Measurements from ENCODE around the gene COPS7A.

Gene COPS7A

DNA sequence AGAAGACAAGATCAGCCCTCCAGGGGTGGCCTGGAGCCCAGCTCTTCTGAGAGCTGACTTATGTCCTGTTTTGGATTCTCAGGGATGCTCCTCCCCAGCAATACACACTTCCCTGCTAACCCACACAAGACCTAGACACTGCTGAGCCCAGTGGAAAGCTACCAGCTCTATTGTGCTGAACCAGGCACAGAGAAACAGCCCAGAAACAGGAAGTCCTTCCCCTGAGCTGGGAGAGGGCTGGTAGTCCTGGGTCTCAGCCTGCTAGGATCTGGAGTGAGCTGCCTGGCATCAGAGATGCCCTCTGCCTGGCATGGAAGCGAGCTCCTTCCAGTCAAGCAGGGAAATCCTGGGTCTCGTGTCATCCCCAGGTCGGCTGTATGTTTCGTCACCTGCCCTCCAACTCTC, 47.2 kb downstream of the COPS7A start:
- no peak for DNase-seq

DNA sequence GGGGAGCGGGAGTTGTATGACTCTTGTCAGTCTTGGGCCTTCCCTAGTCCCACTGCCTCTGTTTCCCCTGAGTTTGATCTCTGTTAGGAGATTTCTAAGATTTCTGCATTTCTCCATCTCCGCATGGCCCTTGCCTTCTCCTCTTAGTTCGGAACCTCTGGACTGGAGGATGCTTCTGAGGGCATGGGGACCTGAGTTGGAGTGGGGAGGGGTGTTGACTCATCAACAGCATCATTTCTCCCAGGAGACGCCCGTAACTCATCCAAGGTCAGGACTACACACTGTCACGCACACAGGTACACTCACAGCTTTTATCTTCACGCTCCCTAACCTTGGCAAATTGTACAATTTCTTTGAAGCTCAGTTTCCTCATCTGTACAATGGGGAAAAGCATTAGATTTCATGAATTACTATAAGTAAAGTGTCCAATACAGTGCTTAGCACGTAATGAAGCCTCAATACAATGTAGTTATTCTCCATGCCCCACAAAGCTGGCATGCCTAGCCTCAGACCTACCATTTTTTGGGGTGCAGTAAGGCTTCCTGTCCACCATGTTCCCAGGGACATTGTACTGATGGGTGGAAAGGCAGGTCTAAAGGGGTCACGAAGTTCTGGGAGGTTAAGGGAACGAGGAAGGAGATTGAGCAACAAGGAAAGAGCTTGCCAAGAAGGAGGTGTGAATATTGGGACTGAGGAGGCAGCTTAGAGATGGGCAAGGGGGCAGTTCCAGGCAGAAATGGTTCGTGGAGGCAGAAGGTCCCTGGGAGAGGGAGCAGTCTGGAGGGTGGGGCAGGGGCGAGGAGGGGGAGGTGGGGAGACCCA, 47.9 kb downstream of the COPS7A start:
- DNase-seq, result no peak

DNA sequence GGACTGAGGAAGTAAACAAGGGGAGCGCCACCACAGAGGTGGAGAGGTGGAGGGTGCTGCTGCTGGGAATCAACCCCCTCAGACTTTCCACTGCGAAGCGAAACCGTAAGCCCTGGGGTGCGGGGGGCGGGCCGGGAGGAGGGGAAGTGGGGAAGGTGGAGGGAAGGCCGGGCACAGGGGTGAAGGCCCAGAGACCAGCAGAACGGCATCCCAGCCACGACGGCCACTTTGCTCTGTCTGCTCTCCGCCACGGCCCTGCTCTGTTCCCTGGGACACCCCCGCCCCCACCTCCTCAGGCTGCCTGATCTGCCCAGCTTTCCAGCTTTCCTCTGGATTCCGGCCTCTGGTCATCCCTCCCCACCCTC, 48.5 kb downstream of the COPS7A start, which contains the start of gene LAG3:
TSS of gene LAG3 (plus strand) at position 190 of the 365 bp plus-strand sequence. CDS start 333 bp downstream, outside the sequence.
- no peak for DNase-seq

DNA sequence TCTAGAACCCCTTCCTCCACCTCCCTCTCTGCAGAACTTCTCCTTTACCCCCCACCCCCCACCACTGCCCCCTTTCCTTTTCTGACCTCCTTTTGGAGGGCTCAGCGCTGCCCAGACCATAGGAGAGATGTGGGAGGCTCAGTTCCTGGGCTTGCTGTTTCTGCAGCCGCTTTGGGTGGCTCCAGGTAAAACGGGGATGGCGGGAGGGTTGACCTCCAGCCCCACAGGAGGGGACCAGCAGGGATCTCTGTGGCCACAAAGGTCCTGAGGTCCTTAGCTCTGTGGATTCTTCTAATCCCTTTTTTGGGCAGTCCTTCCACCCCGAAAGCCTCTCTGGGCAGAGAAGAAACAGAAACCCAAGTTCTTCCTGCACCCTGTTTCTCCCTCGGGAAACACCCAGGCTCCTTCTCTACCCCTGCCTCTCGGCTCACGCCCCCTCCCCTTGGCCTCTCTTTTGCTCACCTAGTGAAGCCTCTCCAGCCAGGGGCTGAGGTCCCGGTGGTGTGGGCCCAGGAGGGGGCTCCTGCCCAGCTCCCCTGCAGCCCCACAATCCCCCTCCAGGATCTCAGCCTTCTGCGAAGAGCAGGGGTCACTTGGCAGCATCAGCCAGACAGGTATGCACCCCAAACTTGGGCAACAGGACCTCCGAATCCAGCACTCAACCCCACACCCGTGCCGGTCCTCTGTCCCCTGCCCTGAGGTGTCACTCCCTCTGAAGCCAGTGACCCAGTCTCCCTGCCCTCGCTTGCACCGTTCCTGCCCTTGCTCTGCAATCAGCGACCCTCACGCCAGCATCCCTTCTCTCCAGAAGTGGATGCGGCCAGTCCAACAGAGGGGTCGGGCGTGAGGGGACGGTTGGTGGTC, 49.1 kb downstream of the COPS7A start:
- no peak for DNase-seq

- DNase-seq, result no peak
These were observed 49.9 kb downstream of the COPS7A start for GRCh38 chr12:6773590-6774351.

DNA sequence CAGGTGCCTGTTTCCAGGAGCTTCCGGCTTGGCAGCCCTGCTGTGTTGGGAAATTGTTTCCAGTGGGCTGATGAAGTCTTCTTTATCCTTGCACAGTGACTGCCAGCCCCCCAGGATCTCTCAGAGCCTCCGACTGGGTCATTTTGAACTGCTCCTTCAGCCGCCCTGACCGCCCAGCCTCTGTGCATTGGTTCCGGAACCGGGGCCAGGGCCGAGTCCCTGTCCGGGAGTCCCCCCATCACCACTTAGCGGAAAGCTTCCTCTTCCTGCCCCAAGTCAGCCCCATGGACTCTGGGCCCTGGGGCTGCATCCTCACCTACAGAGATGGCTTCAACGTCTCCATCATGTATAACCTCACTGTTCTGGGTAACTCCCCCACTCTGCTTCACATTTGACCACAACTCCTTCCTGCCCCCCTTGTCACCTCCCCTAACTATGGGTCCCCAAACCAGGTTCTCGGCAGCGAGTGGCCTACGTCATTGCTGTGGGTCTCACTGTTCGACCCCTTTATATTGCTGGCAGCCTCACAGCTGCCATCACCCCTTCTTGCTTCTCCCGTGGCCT, 50.7 kb downstream of the COPS7A start:
- DNase-seq, result no peak

DNA sequence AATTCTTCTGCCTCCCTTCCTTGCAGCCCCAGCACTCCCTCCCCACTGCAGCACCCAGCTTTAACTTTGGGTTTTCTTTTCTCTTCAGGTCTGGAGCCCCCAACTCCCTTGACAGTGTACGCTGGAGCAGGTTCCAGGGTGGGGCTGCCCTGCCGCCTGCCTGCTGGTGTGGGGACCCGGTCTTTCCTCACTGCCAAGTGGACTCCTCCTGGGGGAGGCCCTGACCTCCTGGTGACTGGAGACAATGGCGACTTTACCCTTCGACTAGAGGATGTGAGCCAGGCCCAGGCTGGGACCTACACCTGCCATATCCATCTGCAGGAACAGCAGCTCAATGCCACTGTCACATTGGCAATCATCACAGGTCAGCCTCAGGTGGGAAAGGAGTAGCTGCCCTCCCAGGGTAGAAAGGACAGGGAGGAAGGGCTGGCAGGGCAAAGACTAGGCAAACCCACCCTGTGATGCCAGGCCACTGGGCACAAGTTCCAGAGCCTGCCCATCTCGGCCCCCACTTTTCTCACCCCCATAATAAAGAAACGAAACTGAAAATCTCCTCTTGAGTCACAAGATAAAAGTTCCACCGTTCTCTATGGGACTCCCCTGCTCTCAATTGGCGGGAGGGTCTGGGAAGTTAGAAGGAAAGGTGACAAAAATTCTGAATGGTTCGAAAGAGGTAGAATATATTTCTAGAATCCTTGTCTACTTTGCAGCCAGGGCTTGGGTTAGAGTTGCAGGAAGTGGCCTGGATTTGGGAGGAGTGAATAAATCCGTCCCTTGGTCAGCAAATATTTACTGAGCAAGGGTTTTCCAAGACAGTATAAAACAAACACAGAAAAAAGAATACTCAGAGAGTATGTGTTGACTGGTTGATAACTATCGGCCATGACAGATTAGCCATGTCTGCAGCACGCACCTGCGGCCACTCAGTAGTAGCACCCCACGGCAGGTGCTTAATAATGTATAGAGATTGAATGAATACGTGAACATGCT, 51.6 kb downstream of the COPS7A start:
- no peak for DNase-seq

- no peak for DNase-seq
These were observed 53.5 kb downstream of the COPS7A start for GRCh38 chr12:6777386-6777785.

GRCh38 chr12:6778217-6778573, 54.3 kb downstream of the COPS7A start:
- no peak for DNase-seq

DNA sequence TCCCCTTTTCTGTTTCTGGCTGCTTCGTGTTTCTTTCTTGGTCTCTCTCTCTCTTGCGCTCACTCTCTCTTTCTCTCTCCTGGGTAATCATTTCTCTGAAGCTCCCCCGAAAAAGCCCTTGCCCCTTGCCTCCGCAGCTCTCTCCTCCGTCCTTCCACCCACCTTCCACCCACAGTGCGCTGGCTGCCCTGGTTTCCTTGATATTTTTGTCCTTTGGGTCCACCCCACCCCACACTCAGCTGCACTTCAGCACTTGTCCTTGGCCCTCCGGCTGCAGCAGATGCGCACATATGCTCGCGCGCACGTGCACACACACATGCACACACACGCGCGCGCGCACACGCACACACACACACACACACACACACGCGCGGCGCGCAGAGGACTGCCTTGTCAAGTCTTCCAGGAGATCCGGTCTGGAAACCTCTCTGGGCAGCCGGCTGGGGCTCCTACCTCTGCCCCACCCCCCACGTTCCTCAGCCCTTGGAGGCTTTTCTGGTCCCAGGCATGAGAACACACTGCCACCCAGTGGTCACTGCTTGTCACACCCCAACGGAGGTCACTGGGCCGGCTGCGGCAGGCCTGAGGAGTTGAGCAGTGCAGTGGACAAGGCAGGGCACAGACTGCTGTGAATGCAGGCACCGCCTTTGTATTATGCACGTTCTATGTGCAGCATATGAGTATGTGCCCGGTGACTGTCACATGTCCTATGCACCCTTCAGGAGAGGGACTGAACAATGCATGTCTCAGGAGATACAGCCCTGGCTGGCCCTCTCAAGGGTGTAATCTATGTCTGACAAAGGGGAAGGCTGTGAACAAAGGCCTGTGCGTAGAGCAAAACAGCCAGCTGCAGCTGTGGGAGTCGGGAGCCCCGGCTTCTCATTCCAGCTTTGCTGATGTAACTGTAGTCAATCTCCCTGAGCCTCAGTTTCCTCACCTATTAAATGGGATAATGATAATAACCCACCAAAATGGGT, 55.0 kb downstream of the COPS7A start:
- DNase-seq, result peak; percentile 84

GRCh38 chr12:6779708-6780432, 56.0 kb downstream of the COPS7A start:
- DNase-seq, result no peak

- no peak for DNase-seq
These were observed 56.7 kb downstream of the COPS7A start for GRCh38 chr12:6780573-6780972.
